Measurements from ENCODE around the gene PHACTR1. TPM values are rescaled to one million over a fixed set of nuclear protein-coding genes. Genes with fewer than 3 reads are reported as not detected.

The PHACTR1 gene
- total and polyA plus RNA-seq, 2 of the 4 experiments (the other 2 are of a cell fraction), result not detected

- ATAC-seq (ENCODE audit: low read depth) (no peak), DNase-seq (no peak)
- Histone ChIP-seq H2BK5ac (ENCODE audit: low read depth, low read length, poor library complexity, severe bottlenecking) (no peak overlapping the region), H3K4me3 (ENCODE audit: insufficient read depth, low read depth, low read length) (no peak overlapping the region), H4K5ac (ENCODE audit: low read depth, low read length) (no peak overlapping the region), H3K27me3 (ENCODE audit: control insufficient read depth, insufficient read depth, low read length) (no peaks in the 10 kb centered on the region), H3K9ac (ENCODE audit: low read depth, low read length) (no peak overlapping the region), H2BK120ac (ENCODE audit: low read depth, low read length) (no peak overlapping the region), H3K4me2 (ENCODE audit: low read depth, low read length) (no peak overlapping the region), H3K36me3 (ENCODE audit: control insufficient read depth, insufficient read depth, low read length) (no peaks in the 10 kb centered on the region), H2BK15ac (ENCODE audit: low read depth, low read length) (no peak overlapping the region), H3K4me1 (ENCODE audit: control insufficient read depth, insufficient read depth, low read length) (no peaks in the 10 kb centered on the region), H3K4ac (ENCODE audit: low read depth, low read length) (no peak overlapping the region), H2AK5ac (ENCODE audit: low read depth, low read length) (no peak overlapping the region), H3K9me3 (ENCODE audit: control insufficient read depth, insufficient read depth, low read length) (no peaks in the 10 kb centered on the region), H3K56ac (ENCODE audit: extremely low read depth, insufficient read depth, low read length) (no peak overlapping the region), H3K14ac (replicated peaks; ENCODE audit: low read depth, low read length) (no peak overlapping the region), H3K79me1 (ENCODE audit: low read depth in 1 of 2, low read length in 2 of 2) (no peaks in the 10 kb centered on the region), H4K91ac (ENCODE audit: insufficient read depth, low read depth, low read length) (no peak overlapping the region), H2AFZ (replicated peaks; ENCODE audit: low read length, poor library complexity) (no peak overlapping the region), H4K8ac (ENCODE audit: low read depth in 2 of 2, low read length in 2 of 2) (no peak overlapping the region), H3K27ac (ENCODE audit: insufficient read depth, low read length) (no peak overlapping the region), H3K18ac (ENCODE audit: low read depth, low read length) (no peak overlapping the region), H4K20me1 (ENCODE audit: insufficient read depth, low read length) (no peaks in the 10 kb centered on the region), H2BK20ac (ENCODE audit: low read depth, low read length) (no peak overlapping the region), H3K23ac (ENCODE audit: low read depth, low read length) (no peak overlapping the region), H3K9me1 (ENCODE audit: insufficient read depth, low read length) (no peaks in the 10 kb centered on the region), H2AK9ac (replicated peaks; ENCODE audit: low read depth, low read length, poor library complexity) (no peak overlapping the region)
- TF ChIP-seq RFX5 (IDR thresholded peaks at IDR 0.05; ENCODE audit: low read depth, low read length) (no peak), BHLHE40 (IDR thresholded peaks at IDR 0.05; ENCODE audit: low read depth, low read length) (no peak), POLR2A (IDR thresholded peaks at IDR 0.05; ENCODE audit: low read depth, low read length) (no peak), RCOR1 (IDR thresholded peaks at IDR 0.05; ENCODE audit: insufficient replicate concordance, low read length) (no peak), CEBPB (IDR thresholded peaks at IDR 0.05; ENCODE audit: low read depth, low read length) (no peak), MXI1 (IDR thresholded peaks at IDR 0.05; ENCODE audit: borderline replicate concordance, low read depth, low read length) (no peak), CTCF (conservative IDR thresholded peaks at IDR 0.05; ENCODE audit: low read depth, low read length) (no peak), FOS (IDR thresholded peaks at IDR 0.05; ENCODE audit: low read depth, low read length) (no peak), NFE2L2 (IDR thresholded peaks at IDR 0.05; ENCODE audit: low read depth, low read length) (no peak), CHD1 (IDR thresholded peaks at IDR 0.05; ENCODE audit: low read depth, low read length) (no peak), RAD21 (IDR thresholded peaks at IDR 0.05; ENCODE audit: low read length) (no peak), MAFK (IDR thresholded peaks at IDR 0.05; ENCODE audit: low read depth, low read length) (no peak), SMC3 (IDR thresholded peaks at IDR 0.05; ENCODE audit: low read depth, low read length) (no peak), MAZ (IDR thresholded peaks at IDR 0.05; ENCODE audit: borderline replicate concordance, low read depth, low read length) (no peak)
- TF ChIP-seq, protein P1, sequence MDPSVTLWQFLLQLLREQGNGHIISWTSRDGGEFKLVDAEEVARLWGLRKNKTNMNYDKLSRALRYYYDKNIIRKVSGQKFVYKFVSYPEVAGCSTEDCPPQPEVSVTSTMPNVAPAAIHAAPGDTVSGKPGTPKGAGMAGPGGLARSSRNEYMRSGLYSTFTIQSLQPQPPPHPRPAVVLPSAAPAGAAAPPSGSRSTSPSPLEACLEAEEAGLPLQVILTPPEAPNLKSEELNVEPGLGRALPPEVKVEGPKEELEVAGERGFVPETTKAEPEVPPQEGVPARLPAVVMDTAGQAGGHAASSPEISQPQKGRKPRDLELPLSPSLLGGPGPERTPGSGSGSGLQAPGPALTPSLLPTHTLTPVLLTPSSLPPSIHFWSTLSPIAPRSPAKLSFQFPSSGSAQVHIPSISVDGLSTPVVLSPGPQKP (IDR thresholded peaks at IDR 0.05; ENCODE audit: borderline replicate concordance, low read depth, low read length), result no peak
- dilution Hi-C loops (cut with HindIII; ENCODE audit: low sequenced_read_pairs, unreplicated experiment), result no loop called here
- in situ Hi-C loops (cut with MboI; ENCODE audit: low sequenced_read_pairs), result no loop called here
- ChIA-PET POLR2A (ENCODE audit: unreplicated experiment) (no interaction called here), CTCF (no interaction called here)
- WGBS, 2 experiments (ENCODE audit: extremely low coverage in 2 of 2, insufficient read length in 1 of 2), result no CpG with 5 or more reads among the region's 4 CpGs
- intact Hi-C loops (cut with micrococcal nuclease), result no loop called here
- BruUV-seq (replicated peaks), result no TSS peak
Measured at GRCh38 chr6:13157293-13157692, 440.7 kb downstream of the PHACTR1 start.
